K562 (cell line): Measurements from ENCODE around the gene ZNF358. TPM values are rescaled to one million over a fixed set of nuclear protein-coding genes. Genes with fewer than 3 reads are reported as not detected.

Experiments used
- BMI1 ChIP-seq: fragments of 150-350 bp; IDR thresholded peaks from 2 replicates; pipeline ENCODE4 v1.6.1; 2014; ENCODE audit warnings: low read length
- ETV6 ChIP-seq, 3 experiments: fragments of 150-350 bp in 1 of 3; sonication (generic) in 1 of 3; formaldehyde crosslinking in 1 of 3; IDR thresholded peaks; 2 replicates each; pipeline versions ENCODE4 v1.6.1 to v1.8.0; 2014 to 2022; ENCODE audit warnings: borderline replicate concordance in 2 of 3, low read depth in 2 of 3, antibody characterized with exemption in 1 of 3, low read length in 1 of 3, mild to moderate bottlenecking in 1 of 3, missing genetic modification reagents in 1 of 3
- FOXP1 ChIP-seq: sonication (generic); formaldehyde crosslinking; IDR thresholded peaks from 2 replicates; pipeline ENCODE4 v1.8.0; 2022; ENCODE audit warnings: mild to moderate bottlenecking, missing genetic modification reagents
- HCFC1 ChIP-seq: IDR thresholded peaks from 2 replicates; pipeline ENCODE4 v1.6.1; 2012; ENCODE audit warnings: low read depth, low read length, improper control_type of control experiment
- HDAC6 ChIP-seq: IDR thresholded peaks from 2 replicates; pipeline ENCODE4 v1.6.1; 2012; ENCODE audit warnings: low read depth, mild to moderate bottlenecking, control low read depth, inconsistent platforms, low read length, moderate library complexity
- KLF1 ChIP-seq: fragments of 450-650 bp; IDR thresholded peaks from 2 replicates; pipeline ENCODE4 v1.6.1; 2016; ENCODE audit warnings: missing genetic modification characterization, missing compliant biosample characterization
- MAZ ChIP-seq, 2 experiments: fragments of 450-650 bp in 1 of 2; sonication (generic) in 1 of 2; formaldehyde crosslinking; IDR thresholded peaks in 1 of 2; conservative IDR thresholded peaks in 1 of 2; 2 replicates each; pipeline versions ENCODE4 v1.4.0 to v1.5.0; 2020; ENCODE audit warnings: mild to moderate bottlenecking in 1 of 2, missing genetic modification reagents in 1 of 2
- MBD2 ChIP-seq: sonication (generic); IDR thresholded peaks from 2 replicates; pipeline ENCODE4 v1.6.1; 2016; ENCODE audit warnings: low read depth, borderline replicate concordance
- MNT ChIP-seq, 2 experiments: fragments of 450-650 bp; conservative IDR thresholded peaks; 2 replicates each; pipeline ENCODE4 v1.6.1; 2017; ENCODE audit warnings: mild to moderate bottlenecking in 2 of 2, moderate library complexity in 2 of 2
- NR2C1 ChIP-seq, 2 experiments: fragments of 450-650 bp; IDR thresholded peaks; 2 replicates each; pipeline ENCODE4 v1.6.1; 2017; ENCODE audit warnings: mild to moderate bottlenecking in 2 of 2, antibody characterized with exemption in 1 of 2, inconsistent platforms in 1 of 2, missing compliant biosample characterization in 1 of 2, missing genetic modification characterization in 1 of 2
- NR2C2 ChIP-seq, 2 experiments: fragments of 200-800 bp in 1 of 2; sonication (Bioruptor generic) in 1 of 2; sonication (generic) in 1 of 2; formaldehyde crosslinking in 1 of 2; IDR thresholded peaks; 2 replicates each; pipeline versions ENCODE4 v1.6.1 to v1.8.0; 2016 to 2022; ENCODE audit warnings: mild to moderate bottlenecking in 1 of 2, missing compliant biosample characterization in 1 of 2, missing genetic modification characterization in 1 of 2, missing genetic modification reagents in 1 of 2
- NRF1 ChIP-seq, 2 experiments: fragments of 450-650 bp; IDR thresholded peaks in 1 of 2; conservative IDR thresholded peaks in 1 of 2; 2 replicates each; pipeline ENCODE4 v1.6.1; 2014; ENCODE audit warnings: mild to moderate bottlenecking in 2 of 2
- SIX5 ChIP-seq, 2 experiments: IDR thresholded peaks; 2 replicates each; pipeline ENCODE4 v1.6.1; 2011; ENCODE audit warnings: low read length in 2 of 2, borderline replicate concordance in 1 of 2, low read depth in 1 of 2, mild to moderate bottlenecking in 1 of 2, moderate library complexity in 1 of 2; ENCODE audit not compliant: insufficient read depth in 1 of 2
- SREBF1 ChIP-seq: fragments of 150-350 bp; IDR thresholded peaks from 2 replicates; pipeline ENCODE4 v1.6.1; 2014; ENCODE audit warnings: antibody characterized with exemption, low read depth, low read length, borderline replicate concordance
- SRSF7 ChIP-seq: fragments of 200-400 bp; formaldehyde crosslinking; optimal IDR thresholded peaks from 2 replicates; pipeline ENCODE3; 2017; ENCODE audit warnings: mild to moderate bottlenecking, low read depth, low read length
- TBL1XR1 ChIP-seq, 2 experiments: IDR thresholded peaks; 2 replicates each; pipeline ENCODE4 v1.6.1; 2012; ENCODE audit warnings: improper control_type of control experiment in 2 of 2, low read length in 2 of 2, mild to moderate bottlenecking in 1 of 2
- YY1 ChIP-seq, 3 experiments: IDR thresholded peaks; 2 replicates each; pipeline ENCODE4 v1.6.1; 2011; ENCODE audit warnings: low read length in 2 of 3, mild to moderate bottlenecking in 2 of 3, moderate library complexity in 2 of 3, borderline replicate concordance in 1 of 3, control low read depth in 1 of 3, low read depth in 1 of 3; ENCODE audit not compliant: insufficient read depth in 3 of 3, insufficient replicate concordance in 2 of 3, control insufficient read depth in 1 of 3, insufficient read length in 1 of 3; ENCODE audit errors: extremely low read depth in 1 of 3
- ZFPM2 ChIP-seq: fragments of 250-450 bp; sonication (Bioruptor Pico); IDR thresholded peaks from 2 replicates; pipeline ENCODE4 v1.5.1; 2022; ENCODE audit warnings: mild to moderate bottlenecking
- ZNF143 ChIP-seq: sonication (generic); formaldehyde crosslinking; IDR thresholded peaks from 2 replicates; pipeline ENCODE4 v1.9.0; 2022; ENCODE audit warnings: mild to moderate bottlenecking, missing genetic modification reagents
- ZNF175 ChIP-seq: fragments of 200-800 bp; sonication (Bioruptor generic); IDR thresholded peaks from 2 replicates; pipeline ENCODE4 v1.6.1; 2016; ENCODE audit warnings: low read depth, mild to moderate bottlenecking, missing genetic modification characterization, missing compliant biosample characterization
- polyA plus RNA-seq, 8 experiments: library from polyadenylated mRNA; depleted of rRNA in 4 of 8; stranded (reverse) in 5 of 8; unstranded in 3 of 8; fragments of >200 nt; fragmentation: Nextera tagmentation in 2 of 8; fragmentation: Illumina TruSeq in 1 of 8; extraction: Ambion mirVana in 2 of 8; extraction: Trizol in 1 of 8; gene quantifications; 2 replicates each; pipeline versions ENCODE4 v1.2.1 to v1.2.3, GENCODE V29; 2011 to 2014; ENCODE audit warnings: inconsistent platforms in 1 of 8, missing spikeins in 1 of 8
- total RNA-seq, 7 experiments: library from RNA; depleted of rRNA in 6 of 7; stranded (reverse); fragments of >200 nt in 6 of 7; fragmentation: Illumina TruSeq in 2 of 7; extraction: Trizol in 2 of 7; gene quantifications; 2 replicates each; pipeline versions ENCODE4 v1.2.1 to v1.2.3, GENCODE V29; 2011 to 2021; ENCODE audit warnings: low replicate concordance in 1 of 7
- TF ChIP-seq, protein P1 (sequence below): fragments of 450-650 bp; IDR thresholded peaks from 2 replicates; pipeline ENCODE4 v1.6.1; 2018; ENCODE audit warnings: mild to moderate bottlenecking, low read depth; ENCODE audit not compliant: partially characterized antibody

The ZNF358 gene
- total and polyA plus RNA-seq, 9 of the 15 experiments (the other 6 are each of a cell fraction or from before 2014, with no cell fraction given): 0.04 to 17.2 (median 4.9) TPM

DNA sequence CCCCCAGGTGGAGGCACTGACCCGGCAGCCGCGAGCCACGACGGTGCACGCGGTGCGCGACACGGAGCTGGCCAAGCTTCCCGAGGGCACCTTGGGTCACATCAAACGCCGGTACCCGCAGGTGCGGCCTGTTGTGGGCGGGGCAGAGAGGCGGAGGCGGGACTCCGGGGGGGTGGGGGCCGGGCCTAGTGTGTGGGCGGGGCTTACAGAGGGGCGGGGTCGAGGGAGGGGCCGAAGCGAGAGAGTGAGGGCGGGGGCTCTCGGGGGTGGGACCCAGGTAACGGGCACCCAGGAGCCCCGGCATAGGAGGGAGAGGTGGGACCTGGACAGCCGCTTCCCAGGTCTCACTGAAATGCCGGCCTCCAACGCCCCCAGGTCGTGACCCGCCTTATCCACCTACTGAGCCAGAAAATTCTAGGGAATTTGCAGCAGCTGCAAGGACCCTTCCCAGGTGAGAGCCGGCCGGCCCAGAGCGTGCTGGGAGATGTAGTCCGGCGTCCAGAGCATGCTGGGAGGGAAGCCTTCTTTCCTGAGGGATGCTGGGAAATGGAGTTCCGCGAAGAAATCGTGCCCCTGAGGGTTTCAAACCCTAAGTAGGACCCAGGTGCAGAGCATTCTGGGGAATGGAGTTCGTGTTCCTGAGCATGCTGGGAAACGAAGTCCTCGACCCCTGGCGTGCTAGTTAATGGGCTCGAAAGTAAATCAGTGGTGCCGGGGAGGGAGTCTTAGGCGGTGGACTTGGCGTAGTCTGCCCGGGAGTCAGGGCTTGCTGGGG is 35.3 kb downstream of the ZNF358 start (continued):
- TF ChIP-seq ZNF143 (CRISPR knock-in tag): peak; percentile 88
- TF ChIP-seq BMI1: no peak
- TF ChIP-seq NR2C2 (CRISPR knock-in tag; IDR thresholded peaks at IDR 0.05): 0 out of 2 replicates have a peak, but pooled peaks have one; percentile 30
- TF ChIP-seq NR2C2 (tag; IDR thresholded peaks at IDR 0.05): no peak; the same call in 1 of the 2 replicates
- TF ChIP-seq SIX5 (IDR thresholded peaks at IDR 0.05; ENCODE audit: borderline replicate concordance in 1 of 2, insufficient read depth in 1 of 2, low read depth in 1 of 2, low read length in 2 of 2): peak; percentile 99
- TF ChIP-seq SREBF1: 0 out of 2 replicates have a peak, but pooled peaks have one; percentile 50
- no peak for TF ChIP-seq FOXP1
- peak; percentile 15 to 35; a peak in 1 of 4 replicates for TF ChIP-seq NRF1 (conservative IDR thresholded peaks at IDR 0.05 in 1 of 2, IDR thresholded peaks at IDR 0.05 in 1 of 2)
- no peak for TF ChIP-seq SRSF7
- TF ChIP-seq TBL1XR1 (IDR thresholded peaks at IDR 0.05; ENCODE audit: low read length in 2 of 2): 0 out of 4 replicates have a peak, but pooled peaks of 1 of the 2 experiments have one; percentile 34
- peak; percentile 99 for TF ChIP-seq HCFC1
- peak in 1 of 2 experiments; percentile 66; a peak in 2 of 4 replicates for TF ChIP-seq MAZ (CRISPR knock-in tag; conservative IDR thresholded peaks at IDR 0.05 in 1 of 2, IDR thresholded peaks at IDR 0.05 in 1 of 2)
- TF ChIP-seq ETV6 (IDR thresholded peaks at IDR 0.05; ENCODE audit: borderline replicate concordance in 1 of 2, low read depth in 2 of 2, low read length in 1 of 2): no peak
- TF ChIP-seq ETV6 (CRISPR knock-in tag; IDR thresholded peaks at IDR 0.05; ENCODE audit: borderline replicate concordance): no peak
- TF ChIP-seq MBD2: peak; percentile 88
- peak in 1 of 2 experiments; percentile 38; a peak in 2 of 4 replicates for TF ChIP-seq MNT (conservative IDR thresholded peaks at IDR 0.05)
- TF ChIP-seq, protein P1, sequence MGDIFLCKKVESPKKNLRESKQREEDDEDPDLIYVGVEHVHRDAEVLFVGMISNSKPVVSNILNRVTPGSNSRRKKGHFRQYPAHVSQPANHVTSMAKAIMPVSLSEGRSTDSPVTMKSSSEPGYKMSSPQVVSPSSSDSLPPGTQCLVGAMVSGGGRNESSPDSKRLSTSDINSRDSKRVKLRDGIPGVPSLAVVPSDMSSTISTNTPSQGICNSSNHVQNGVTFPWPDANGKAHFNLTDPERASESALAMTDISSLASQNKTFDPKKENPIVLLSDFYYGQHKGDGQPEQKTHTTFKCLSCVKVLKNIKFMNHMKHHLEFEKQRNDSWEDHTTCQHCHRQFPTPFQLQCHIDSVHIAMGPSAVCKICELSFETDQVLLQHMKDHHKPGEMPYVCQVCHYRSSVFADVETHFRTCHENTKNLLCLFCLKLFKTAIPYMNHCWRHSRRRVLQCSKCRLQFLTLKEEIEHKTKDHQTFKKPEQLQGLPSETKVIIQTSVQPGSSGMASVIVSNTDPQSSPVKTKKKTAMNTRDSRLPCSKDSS: no peak
- peak in 1 of 3 experiments; percentile 39 for TF ChIP-seq YY1 (IDR thresholded peaks at IDR 0.05; ENCODE audit: borderline replicate concordance in 1 of 3, control insufficient read depth in 1 of 3, extremely low read depth in 1 of 3, insufficient read depth in 3 of 3, insufficient read length in 1 of 3, insufficient replicate concordance in 2 of 3, low read depth in 1 of 3, low read length in 2 of 3)
- TF ChIP-seq NR2C1 (IDR thresholded peaks at IDR 0.05): peak; percentile 62
- peak; percentile 81 for TF ChIP-seq NR2C1 (tag; IDR thresholded peaks at IDR 0.05)
- 0 out of 2 replicates have a peak, but pooled peaks have one; percentile 27 for TF ChIP-seq ZNF175
- TF ChIP-seq ZFPM2 (CRISPR knock-in tag): no peak
- 0 out of 2 replicates have a peak, but pooled peaks have one; percentile 30 for TF ChIP-seq KLF1
- TF ChIP-seq HDAC6: no peak
